ENCODE results near the gene RAET1E. TPM values are rescaled to one million over a fixed set of nuclear protein-coding genes. Genes with fewer than 3 reads are reported as not detected.

Gene RAET1E
- total RNA-seq, 1 experiment from 2014 or later = not detected

- Mint-ChIP-seq H3K36me3 (ENCODE audit: insufficient read depth in 1 of 3, low read depth in 3 of 3) (peaks cover 0 to 2% (median 0%) of the 10 kb centered on the region in 3 experiments; a peak in 2 of 7 replicates), H3K4me3 (no peak overlapping the region), H3K27me3 (ENCODE audit: low read depth) (peaks cover 13% of the 10 kb centered on the region), H3K9me3 (peaks cover 8 to 11% of the 10 kb centered on the region in 2 experiments; a peak in 4 of 5 replicates), H3K27ac (no peak overlapping the region), H3K4me1 (peaks cover 11 to 13% of the 10 kb centered on the region in 2 experiments)
- DNase-seq = no peak
- Histone ChIP-seq H3K27ac (ENCODE audit: insufficient read length, low read depth, low read length) (no peak overlapping the region), H3T11ph (ENCODE audit: low read length) (no peak overlapping the region), H2AK5ac (ENCODE audit: insufficient read length, low read length) (no peak overlapping the region), H3K79me1 (ENCODE audit: insufficient read depth, low read depth, low read length, poor library complexity, severe bottlenecking) (no peaks in the 10 kb centered on the region), H3K56ac (ENCODE audit: insufficient read length, low read depth, low read length) (no peak overlapping the region), H3K79me2 (ENCODE audit: insufficient read depth, low read length) (no peaks in the 10 kb centered on the region), H4K20me1 (ENCODE audit: control insufficient read depth, insufficient read depth, insufficient read length) (no peaks in the 10 kb centered on the region), H2BK15ac (ENCODE audit: low read depth, low read length) (no peak overlapping the region), H3K4me1 (ENCODE audit: insufficient read depth, low read length) (no peaks in the 10 kb centered on the region), H3K4ac (ENCODE audit: low read depth, low read length) (no peak overlapping the region), H3K27me3 (ENCODE audit: insufficient read depth, low read length) (no peaks in the 10 kb centered on the region), H4K8ac (replicated peaks; ENCODE audit: insufficient read length, low read depth, low read length) (no peak overlapping the region), H2BK5ac (ENCODE audit: insufficient read length, low read length) (no peak overlapping the region), H3K23me2 (ENCODE audit: insufficient read length, low read depth, low read length, poor library complexity, severe bottlenecking) (no peaks in the 10 kb centered on the region), H3K14ac (ENCODE audit: insufficient read depth, low read length) (no peak overlapping the region), H4K5ac (ENCODE audit: insufficient read length, low read depth, low read length) (no peak overlapping the region), H3K4me2 (ENCODE audit: insufficient read depth, insufficient read length, low read length) (no peak overlapping the region), H4K91ac (ENCODE audit: insufficient read length, low read depth, low read length) (no peak overlapping the region), H2AFZ (ENCODE audit: low read length) (no peak overlapping the region), H3K9me3 (ENCODE audit: control insufficient read depth, low read depth, low read length) (no peaks in the 10 kb centered on the region), H2BK12ac (ENCODE audit: insufficient read length, low read depth, low read length) (no peak overlapping the region), H2BK120ac (ENCODE audit: low read depth, low read length, poor library complexity, severe bottlenecking) (no peak overlapping the region), H3K18ac (ENCODE audit: insufficient read length, low read depth, low read length) (no peak overlapping the region), H3K23ac (ENCODE audit: insufficient read length, low read depth, low read length) (no peak overlapping the region), H2BK20ac (ENCODE audit: low read depth, low read length, poor library complexity, severe bottlenecking) (no peak overlapping the region), H3K9ac (ENCODE audit: extremely low read depth, insufficient read length, low read length) (no peak overlapping the region)
- WGBS (ENCODE audit: extremely low coverage, insufficient read length, low lambda C conversion rate) = no CpG with 5 or more reads among the region's 1 CpG
- no peak for TF ChIP-seq CTCF (conservative IDR thresholded peaks at IDR 0.05)
Measured at GRCh38 chr6:149872233-149872632, 25.7 kb downstream of the RAET1E start.
